Umbilical cord (tissue), 2 donors: ENCODE results near the gene NRBP1. TPM values are rescaled to one million over a fixed set of nuclear protein-coding genes. Genes with fewer than 3 reads are reported as not detected.
"Not testable (repeated sequence)": the region's sequence is repeated elsewhere in the genome, so short reads cannot be mapped to it uniquely, and the experiment has no call there.

Source experiments
- DNase-seq: peaks from one replicate; pipeline ENCODE4 v3.0.0-alpha.2; 2015; ENCODE audit warnings: low spot score
- total RNA-seq: library from RNA; depleted of rRNA; stranded (reverse); fragments of >200 nt; gene quantifications from one replicate; pipeline ENCODE4 v1.2.3, GENCODE V29; 2014; ENCODE audit warnings: low replicate concordance; ENCODE audit not compliant: insufficient read depth

The NRBP1 gene
- total RNA-seq, 1 donor from 2014 or later: 89.3 TPM

DNA sequence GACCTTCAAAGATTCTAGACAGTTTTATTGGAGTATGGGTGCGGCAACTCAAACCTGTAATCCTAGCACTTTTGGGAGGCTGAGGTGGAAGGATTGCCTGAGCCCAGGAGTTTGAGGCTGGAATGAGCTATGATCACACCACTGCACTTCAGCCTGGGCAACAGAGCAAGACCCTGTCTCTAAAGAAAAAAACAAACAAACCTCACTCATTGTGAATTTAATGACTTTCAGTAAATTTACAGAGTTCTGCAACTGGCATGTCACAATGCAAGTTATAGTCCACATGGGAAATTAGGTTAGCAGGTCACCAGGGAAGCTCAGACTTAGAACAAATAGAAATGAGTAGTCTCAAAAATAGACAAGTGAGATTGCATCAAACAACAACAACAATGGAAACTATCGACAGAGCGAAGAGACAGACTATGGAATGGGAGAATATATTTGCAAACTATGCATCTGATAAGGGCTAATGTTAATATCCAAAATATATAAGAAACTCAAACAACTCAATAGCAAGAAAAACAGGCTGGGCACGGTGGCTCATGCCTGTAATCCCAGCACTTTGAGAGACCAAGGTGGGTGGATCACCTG is 6.7 kb upstream of the NRBP1 start:
- DNase-seq: no peak

DNA sequence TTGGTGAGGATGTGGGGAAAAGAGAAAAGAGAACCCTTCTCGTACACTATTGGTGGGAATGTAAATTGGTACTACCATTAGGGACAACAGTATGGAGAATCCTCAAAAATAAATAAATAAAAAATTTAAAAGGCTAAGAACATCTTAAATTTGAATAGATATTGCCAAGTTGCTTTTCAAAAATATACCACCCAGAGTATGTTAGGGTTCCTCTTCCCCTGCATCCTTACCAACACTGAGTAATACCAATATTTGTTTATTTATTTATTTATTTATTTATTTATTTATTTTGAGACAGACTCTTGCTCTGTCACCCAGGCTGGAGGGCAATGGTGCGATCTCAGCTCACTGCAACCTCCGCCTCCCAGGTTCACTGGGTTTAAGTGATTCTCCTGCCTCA is 5.5 kb upstream of the NRBP1 start:
- DNase-seq: no peak

DNA sequence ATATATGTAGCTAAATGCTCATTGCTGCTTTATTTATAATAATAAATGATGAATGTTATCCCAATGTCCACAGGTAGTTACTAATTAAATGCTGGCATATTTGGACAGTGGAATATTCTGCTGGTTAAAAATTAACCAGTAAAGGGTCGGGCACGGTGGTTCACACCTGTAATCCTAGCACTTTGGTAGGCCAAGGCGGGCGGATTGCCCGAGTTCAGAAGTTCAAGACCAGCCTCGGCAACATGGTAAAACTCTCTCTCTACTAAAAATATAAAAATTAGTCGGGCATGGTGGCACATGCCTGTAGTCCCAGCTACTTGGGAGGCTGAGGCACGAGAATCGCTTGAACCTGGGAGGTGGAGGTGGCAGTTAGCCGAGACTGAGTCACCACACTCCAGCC is 3.4 kb upstream of the NRBP1 start:
- DNase-seq: not testable (repeated sequence)

DNA sequence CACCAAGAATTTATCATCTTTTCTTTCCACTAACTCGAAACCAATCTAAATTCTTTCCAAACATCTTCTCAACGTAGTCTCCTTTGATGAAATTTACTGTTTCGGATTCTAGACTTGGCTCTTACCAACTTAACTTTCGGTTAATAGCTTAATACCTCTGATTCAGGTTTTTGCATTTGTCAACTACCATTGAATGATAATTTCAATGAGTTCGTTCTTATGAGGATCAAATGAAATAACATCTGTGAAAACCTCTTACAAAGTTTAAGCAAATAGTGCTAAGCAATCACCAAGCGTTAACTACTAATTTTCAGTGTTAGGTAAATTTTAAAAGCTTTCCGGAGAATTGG is 593 bp upstream of the NRBP1 start:
- DNase-seq: no peak

DNA sequence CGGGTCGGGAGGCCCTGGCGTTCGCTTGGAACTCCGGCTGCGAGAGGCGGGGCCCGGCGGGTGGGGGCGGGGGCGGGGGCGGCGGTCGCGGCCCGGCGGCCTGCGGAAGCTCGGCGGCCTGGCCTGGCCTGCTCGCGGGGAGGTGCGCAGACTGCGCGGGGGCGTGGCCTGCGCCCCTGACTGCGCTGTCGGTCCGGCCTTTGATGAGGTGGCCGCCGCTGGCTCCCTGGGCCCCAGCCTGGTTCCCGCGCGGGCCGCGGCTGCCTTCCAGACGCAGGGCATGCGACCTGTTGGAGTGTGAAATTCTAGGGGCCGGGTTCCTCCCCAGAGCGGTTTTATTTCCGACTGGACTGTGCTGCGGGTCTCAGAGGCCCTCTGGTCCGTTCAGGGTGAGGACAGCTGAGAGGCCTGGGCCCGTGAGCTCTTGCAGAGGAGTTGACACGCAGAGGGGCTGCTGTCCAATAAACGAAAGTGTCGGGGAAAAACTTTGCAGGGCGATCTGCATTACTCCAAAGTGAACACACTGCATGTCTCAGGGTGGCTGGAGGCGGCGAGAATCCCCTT is 629 bp downstream of the NRBP1 start:
- peak; percentile 88 for DNase-seq

DNA sequence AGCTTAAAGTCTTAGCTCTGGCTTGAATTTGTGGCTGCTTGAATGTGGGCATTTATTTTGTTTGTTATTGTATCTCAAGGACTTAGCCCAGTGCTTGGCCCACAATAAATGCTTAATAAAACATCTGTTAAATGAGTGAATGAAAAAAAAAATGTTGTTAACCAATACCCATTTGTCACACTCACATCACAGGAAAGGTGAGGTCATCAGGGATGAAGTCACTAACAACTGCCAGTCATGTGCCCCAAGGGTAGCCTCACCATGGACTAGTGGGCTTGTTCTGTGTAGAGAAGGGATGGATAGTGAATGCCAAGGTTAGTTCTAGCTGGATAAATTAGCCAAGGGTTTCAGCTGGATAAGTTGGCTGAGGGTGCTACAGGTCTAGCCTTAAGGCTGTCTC is 3.0 kb downstream of the NRBP1 start:
- no peak for DNase-seq

DNA sequence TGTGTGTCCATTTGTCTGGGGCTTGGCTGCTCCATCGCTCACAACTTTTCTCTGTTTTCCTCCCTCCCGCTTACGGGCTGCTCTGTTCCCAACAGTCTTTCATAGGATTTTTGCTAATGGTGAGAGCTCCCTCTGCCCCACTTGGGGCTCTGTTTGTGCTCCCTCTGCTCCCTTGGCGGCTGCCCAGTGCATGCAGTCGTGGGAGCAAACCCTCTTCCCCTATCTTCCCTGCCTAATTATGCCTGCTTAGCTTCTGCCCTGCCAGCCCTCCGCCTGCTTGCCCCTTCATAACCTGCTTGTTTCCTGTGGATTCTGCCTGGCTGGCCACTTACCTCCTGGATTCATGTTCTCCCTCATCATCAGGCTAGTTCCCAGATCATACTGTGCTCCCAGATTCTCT is 7.2 kb downstream of the NRBP1 start:
- DNase-seq: no peak

DNA sequence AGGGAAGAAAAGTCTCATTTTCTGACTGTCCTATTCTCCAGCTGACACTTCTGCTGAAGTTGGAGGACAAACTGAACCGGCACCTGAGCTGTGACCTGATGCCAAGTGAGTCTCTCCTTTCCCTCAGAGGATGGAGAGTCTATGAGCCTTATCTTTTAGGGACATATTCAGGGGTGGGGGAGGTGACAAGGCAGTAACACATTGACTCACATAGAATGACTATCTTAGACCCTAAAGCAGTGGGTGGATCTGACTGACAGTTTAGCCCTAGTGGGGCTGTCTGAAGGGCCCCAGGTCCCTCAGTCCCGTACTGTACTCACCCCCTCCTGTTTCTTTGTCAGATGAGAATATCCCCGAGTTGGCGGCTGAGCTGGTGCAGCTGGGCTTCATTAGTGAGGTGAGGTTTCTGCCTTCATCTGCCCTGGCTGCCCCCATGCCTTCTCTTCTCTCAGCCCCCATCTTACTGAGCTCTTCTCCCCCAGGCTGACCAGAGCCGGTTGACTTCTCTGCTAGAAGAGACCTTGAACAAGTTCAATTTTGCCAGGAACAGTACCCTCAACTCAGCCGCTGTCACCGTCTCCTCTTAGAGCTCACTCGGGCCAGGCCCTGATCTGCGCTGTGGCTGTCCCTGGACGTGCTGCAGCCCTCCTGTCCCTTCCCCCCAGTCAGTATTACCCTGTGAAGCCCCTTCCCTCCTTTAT is 12.9 kb downstream of the NRBP1 start:
- no peak for DNase-seq

DNA sequence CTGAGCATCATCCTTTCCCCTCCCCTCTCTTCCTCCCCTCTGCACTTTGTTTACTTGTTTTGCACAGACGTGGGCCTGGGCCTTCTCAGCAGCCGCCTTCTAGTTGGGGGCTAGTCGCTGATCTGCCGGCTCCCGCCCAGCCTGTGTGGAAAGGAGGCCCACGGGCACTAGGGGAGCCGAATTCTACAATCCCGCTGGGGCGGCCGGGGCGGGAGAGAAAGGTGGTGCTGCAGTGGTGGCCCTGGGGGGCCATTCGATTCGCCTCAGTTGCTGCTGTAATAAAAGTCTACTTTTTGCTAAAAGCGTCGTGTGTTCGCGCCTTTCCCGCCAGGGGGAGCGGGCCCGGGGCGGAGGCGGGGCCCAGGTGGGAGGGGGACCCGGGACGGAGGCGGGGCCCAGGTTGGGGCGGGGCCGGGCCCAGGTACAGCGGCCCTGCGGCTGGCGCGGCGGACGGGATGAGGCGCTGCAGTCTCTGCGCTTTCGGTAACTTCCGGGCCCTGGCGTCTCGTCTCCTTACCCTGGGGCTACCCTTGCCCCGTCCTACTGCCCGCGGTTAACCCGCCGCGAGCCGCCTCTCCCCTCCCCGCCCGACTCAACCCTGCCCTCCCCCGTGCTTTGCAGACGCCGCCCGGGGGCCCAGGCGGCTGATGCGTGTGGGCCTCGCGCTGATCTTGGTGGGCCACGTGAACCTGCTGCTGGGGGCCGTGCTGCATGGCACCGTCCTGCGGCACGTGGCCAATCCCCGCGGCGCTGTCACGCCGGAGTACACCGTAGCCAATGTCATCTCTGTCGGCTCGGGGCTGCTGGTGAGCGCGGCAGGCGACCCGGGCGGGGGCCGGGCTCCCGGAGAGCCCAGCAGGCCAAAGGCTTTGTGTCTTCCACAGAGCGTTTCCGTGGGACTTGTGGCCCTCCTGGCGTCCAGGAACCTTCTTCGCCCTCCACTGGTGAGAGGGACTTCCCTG is 13.8 kb downstream of the NRBP1 start, which contains the start of gene KRTCAP3:
KRTCAP3 (plus strand) TSS at position 424 of the 962 bp plus-strand sequence; CDS start at position 456, 32 bp downstream.
- peak; percentile 32 for DNase-seq

DNA sequence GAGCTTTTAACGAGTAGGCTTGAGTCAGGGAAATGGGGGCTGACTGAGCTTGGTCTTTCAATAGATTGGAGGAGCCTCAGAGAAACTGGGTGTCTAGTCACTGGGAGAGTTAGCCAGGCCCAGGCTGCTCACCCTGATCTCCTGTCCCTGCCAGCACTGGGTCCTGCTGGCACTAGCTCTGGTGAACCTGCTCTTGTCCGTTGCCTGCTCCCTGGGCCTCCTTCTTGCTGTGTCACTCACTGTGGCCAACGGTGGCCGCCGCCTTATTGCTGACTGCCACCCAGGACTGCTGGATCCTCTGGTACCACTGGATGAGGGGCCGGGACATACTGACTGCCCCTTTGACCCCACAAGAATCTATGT is 14.5 kb downstream of the NRBP1 start:
- DNase-seq: no peak

DNA sequence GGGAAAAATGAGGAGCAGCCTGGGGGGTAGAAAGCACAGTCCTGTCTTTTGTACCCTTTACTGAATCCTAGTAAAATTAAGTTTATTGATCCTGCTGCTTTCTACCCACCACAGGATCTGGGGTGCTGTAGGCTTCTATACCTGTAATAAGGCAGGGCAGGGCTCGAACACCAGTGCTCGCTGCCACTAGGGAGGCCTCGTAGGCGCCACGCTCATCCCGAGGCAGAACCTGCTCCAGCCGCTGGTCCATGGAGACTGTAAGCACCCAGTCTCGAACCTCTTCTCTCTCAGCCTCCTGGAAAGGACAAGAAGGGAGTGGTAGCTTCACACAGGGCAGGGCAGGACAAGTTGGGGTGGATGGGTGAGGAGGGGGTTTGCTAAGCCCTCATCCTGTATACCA is 16.7 kb downstream of the NRBP1 start:
- DNase-seq: no peak

DNA sequence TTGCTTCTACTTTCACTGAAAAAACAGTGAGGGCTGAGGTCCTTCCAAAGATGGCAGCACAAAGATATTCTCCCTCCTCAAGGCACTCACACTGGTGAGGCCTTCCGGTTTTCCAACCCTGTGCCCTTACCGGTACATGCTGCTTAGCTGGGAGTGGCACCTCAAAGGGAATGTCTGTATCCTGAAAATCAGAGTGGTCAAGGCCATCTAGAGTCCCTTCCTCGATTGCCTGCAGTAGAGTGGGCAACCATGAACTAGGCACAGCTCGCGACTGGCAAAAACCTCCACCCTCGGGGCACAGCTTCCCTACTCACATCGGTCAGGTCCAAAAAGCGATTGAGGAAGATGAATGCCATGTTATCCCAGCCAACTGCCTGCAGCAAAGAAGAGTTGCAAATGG is 17.2 kb downstream of the NRBP1 start:
- no peak for DNase-seq

DNA sequence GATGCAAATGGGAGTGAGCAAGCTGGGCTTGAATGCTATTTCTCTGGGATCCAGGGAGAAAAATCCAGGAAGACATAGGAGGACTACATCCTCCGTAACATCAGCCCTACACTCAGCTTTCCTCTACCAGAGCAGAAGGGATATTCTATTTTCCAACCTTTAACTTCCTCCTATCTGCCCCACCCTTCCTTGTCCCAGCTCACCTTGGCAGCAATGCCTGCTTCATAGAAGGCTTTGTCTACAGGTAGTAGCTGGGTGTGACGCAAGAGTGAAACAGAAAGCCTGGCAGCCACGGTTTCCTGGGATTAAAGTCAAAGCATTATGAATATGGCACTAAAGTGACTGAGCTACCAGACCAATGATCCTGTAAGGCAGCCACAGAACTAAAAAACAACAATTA is 17.6 kb downstream of the NRBP1 start:
- DNase-seq: no peak

DNA sequence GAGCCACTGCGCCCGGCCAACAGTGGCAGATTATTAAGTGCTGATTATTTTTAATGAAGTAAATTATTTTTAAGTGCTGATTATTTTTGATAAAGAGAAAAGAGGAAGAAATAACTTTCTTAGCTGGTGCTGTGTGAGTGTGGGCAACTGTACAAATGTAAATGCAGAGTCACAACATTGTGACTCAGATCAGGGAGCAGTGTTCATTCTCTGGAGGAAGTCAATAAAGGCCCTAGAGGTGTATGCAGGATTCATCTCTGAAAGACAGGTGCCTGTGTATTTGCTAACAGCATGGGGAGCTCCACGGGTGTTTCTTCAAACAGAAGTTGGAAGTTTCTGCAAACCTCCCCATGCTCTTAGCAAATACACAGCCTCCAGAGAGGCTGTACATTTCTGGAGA is 19.9 kb downstream of the NRBP1 start:
- no peak for DNase-seq

DNA sequence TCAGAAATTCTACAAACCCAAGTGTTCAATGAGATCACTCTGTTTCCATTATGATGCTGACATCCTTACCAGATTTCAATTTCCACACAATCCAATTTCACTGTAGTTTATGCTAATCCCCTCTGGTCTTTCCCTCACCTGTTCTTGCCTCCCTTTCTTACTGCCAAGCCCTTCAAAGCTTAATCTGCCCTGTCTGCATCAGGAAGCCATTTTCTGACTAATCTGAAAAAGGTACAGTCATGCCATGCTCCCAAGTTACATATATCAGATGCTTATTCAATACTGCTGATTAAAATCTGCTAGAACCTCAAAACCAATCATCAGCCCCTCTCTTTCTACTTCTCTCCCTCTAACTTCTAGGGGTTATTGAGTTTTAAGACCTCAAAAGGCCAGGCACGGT is 22.7 kb downstream of the NRBP1 start:
- DNase-seq: no peak

DNA sequence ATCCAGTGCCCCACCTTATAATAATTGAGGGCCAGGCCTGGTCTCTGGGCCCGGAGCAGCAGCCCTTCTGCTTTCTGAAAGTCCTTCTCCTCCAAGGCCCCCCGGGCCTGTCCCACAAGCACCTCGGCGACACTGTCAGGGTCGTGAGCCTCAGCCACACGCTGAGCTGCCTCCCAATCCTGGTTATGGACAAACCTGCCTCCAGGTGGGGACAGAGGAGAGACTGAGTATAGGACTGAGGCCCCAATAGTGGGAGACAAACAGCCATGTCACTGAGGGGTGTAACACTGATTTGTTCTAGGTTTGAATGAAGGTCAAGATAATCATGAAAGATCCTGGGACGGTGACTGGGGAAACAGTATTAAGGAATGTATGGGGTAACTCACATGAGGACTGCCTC is 25.5 kb downstream of the NRBP1 start:
- DNase-seq: no peak

DNA sequence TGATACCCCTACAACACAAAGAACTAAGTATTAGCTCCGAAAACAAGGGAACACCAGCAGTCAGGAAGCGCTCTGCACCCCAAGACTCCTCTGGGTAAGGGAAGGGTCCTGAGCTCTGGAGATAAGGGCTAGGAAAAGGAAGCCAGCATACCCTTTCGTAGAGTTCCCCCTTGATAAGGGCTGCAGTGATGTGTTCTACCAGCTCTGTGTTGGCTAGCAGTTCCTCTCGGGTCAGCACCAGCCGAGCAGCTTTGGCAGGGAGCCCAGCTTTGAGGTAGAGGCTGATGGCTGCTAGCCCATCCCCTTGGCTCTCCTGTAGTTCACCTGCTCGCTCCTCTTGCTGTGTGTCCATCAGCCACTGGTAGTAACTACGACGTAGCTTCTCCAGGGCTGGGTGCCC is 32.7 kb downstream of the NRBP1 start:
- DNase-seq: no peak

DNA sequence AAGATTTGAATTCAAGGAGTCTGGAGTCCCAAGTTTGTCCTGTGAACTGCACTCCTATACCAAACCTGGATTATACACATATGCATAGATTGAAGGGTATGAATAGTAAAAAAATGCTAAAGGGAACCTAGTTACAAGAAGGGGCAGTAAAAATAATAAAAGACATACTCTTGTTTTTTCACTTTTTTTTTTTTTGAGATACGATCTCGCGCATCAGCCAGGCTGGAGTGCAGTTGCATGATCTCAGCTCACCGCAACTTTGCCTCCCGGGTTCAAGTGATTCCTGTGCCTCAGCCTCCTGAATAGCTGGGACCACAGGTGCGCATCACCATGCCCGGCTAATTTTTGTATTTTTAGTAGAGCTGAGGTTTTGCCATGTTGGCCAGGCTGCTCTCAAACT is 36.0 kb downstream of the NRBP1 start:
- DNase-seq: no peak

DNA sequence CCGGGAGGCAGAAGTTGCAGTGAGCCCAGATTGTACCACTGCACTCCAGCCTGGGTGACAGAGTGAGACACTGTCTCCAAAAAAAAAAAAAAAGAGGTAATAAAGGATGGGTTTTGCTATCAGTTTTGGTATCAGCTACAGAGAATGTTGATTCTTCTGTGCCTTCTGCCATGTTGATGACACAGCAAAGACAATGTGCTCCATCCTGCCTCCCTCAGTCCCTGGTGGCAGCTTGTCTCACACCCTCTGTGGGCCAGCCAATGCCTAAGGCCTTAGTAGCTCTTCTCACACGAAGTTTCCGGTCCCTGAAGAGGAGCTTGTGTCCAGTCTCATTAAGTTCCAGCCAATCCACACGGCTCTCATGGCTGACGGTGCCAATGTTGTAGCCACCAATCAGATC is 43.5 kb downstream of the NRBP1 start:
- DNase-seq: no peak

DNA sequence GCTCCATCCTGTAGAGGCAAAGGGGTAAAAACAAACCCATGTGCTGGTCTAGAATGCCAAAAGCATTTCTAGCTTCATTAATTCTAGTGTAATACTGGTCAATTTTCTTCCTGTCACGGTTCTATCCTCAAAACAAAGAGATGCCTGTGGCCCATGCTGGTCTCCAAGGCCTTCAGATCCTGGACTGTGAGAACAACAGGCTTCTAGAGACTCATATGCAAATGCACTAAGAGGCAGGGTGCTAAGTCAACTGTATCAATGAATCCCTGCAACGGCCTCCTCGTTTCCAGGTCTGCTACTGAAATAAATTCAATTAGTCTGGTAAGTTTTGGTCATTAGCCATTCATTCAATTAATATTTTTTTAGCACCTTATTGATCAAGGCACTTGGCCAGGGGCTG is 57.1 kb downstream of the NRBP1 start:
- DNase-seq: no peak

DNA sequence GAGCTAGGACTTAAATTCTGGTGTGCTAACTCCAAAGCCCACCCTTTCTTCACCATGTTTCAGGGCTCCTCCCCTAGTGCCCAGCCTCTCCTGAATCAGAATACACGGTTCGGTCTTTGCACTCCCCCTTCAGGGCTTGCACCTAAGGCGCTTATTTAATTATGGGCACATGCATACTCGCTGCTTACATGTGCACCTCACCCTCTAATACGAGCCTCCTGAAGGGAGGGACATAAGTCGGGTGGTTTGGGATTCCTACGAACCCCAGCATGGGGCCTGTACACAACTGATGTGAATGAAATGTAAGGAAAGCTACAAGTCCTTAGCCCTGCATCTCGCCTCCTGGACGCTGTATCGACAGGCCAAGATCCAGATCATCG is 60.7 kb downstream of the NRBP1 start:
- DNase-seq: peak; percentile 29
